CD4-positive, alpha-beta memory T cell (primary cell): Measurements from ENCODE around the gene IRF9. TPM values are rescaled to one million over a fixed set of nuclear protein-coding genes. Genes with fewer than 3 reads are reported as not detected.

Source experiments
- CTCF ChIA-PET: fragments of 350-600 bp; sonication (Branson Sonifier 250); formaldehyde crosslinking; loops from one replicate; lab custom pipeline; 2021; ENCODE audit warnings: inconsistent platforms; ENCODE audit not compliant: partially characterized antibody; lab: Charles Lee
- POLR2A ChIA-PET: fragments of 350-600 bp; sonication (Branson Sonifier 250); formaldehyde crosslinking; loops from one replicate; lab custom pipeline; 2021; ENCODE audit not compliant: partially characterized antibody; lab: Charles Lee
- DNase-seq, 5 donors: peaks; one replicate each; pipeline versions ENCODE4 v3.0.0 to v3.0.0-alpha.2; 2020 to 2022; ENCODE audit warnings: mixed read lengths in 1 of 5
- H3K27ac ChIP-seq: one replicate; pipeline ENCODE4 v1.7.0; 2013; ENCODE audit warnings: low read depth, low read length
- H3K27me3 ChIP-seq: 2 replicates; pipeline ENCODE4 v1.7.0; 2013; ENCODE audit warnings: mild to moderate bottlenecking, low read length, moderate library complexity; ENCODE audit not compliant: insufficient read depth
- H3K36me3 ChIP-seq: 2 replicates; pipeline ENCODE4 v1.7.0; 2013; ENCODE audit warnings: mild to moderate bottlenecking, low read length, moderate library complexity; ENCODE audit not compliant: insufficient read depth
- H3K4me1 ChIP-seq: 2 replicates; pipeline ENCODE4 v1.7.0; 2013; ENCODE audit warnings: mild to moderate bottlenecking, low read length, moderate library complexity; ENCODE audit not compliant: insufficient read depth
- H3K4me3 ChIP-seq, 2 donors: one replicate each; pipeline ENCODE4 v1.7.0; 2013; ENCODE audit warnings: low read length in 2 of 2, mild to moderate bottlenecking in 1 of 2
- H3K9me3 ChIP-seq, 2 donors: one replicate each; pipeline ENCODE4 v1.7.0; 2013; ENCODE audit warnings: low read length in 2 of 2, control low read depth in 1 of 2; ENCODE audit not compliant: control insufficient read depth in 1 of 2
- H3K27ac Mint-ChIP-seq, 7 donors: one replicate each; pipeline ENCODE4 v1.8.0; 2020 to 2021; ENCODE audit warnings: mixed read lengths in 7 of 7, mild to moderate bottlenecking in 6 of 7, inconsistent platforms in 3 of 7, moderate library complexity in 3 of 7
- H3K27me3 Mint-ChIP-seq, 2 donors: one replicate each; pipeline ENCODE4 v1.8.0; 2020 to 2021; ENCODE audit warnings: mixed read lengths in 2 of 2
- H3K36me3 Mint-ChIP-seq, 2 donors: one replicate each; pipeline ENCODE4 v1.8.0; 2020 to 2021; ENCODE audit warnings: mixed read lengths in 2 of 2, inconsistent platforms in 1 of 2, mild to moderate bottlenecking in 1 of 2
- H3K4me1 Mint-ChIP-seq, 4 donors: one replicate each; pipeline ENCODE4 v1.8.0; 2020 to 2021; ENCODE audit warnings: mixed read lengths in 4 of 4, mild to moderate bottlenecking in 1 of 4
- H3K4me3 Mint-ChIP-seq, 8 donors: one replicate each; pipeline ENCODE4 v1.8.0; 2020 to 2021; ENCODE audit warnings: mixed read lengths in 8 of 8, mild to moderate bottlenecking in 7 of 8, moderate library complexity in 6 of 8, inconsistent platforms in 3 of 8
- H3K9me3 Mint-ChIP-seq, 8 donors: one replicate each; pipeline ENCODE4 v1.8.0; 2020 to 2021; ENCODE audit warnings: mixed read lengths in 8 of 8, mild to moderate bottlenecking in 5 of 8, inconsistent platforms in 3 of 8, moderate library complexity in 1 of 8
- intact Hi-C: fragments of 100-400 bp; cut with micrococcal nuclease; formaldehyde crosslinking; loops from one replicate; pipeline ENCODE4 v1.15.1; 2023
- polyA plus RNA-seq, 2 donors: library from polyadenylated mRNA; unstranded; fragments of 300-500 nt; fragmentation: Illumina TruSeq; gene quantifications; one replicate each; pipeline ENCODE4 v1.2.3, GENCODE V29; 2021
- total RNA-seq, 2 experiments: library from RNA; stranded (reverse); gene quantifications; one replicate each; pipeline ENCODE4 v1.2.3, GENCODE V29; 2021

Gene IRF9
- total and polyA plus RNA-seq, 4 experiments from 2014 or later, result 59.3 to 157 (median 137) TPM

- Histone ChIP-seq H3K4me1 (no peaks in the 10 kb centered on the region), H3K9me3 (no peaks in the 10 kb centered on the region), H3K36me3 (peaks cover 39% of the 10 kb centered on the region), H3K4me3 (no peak overlapping the region), H3K27me3 (no peaks in the 10 kb centered on the region), H3K27ac (no peak overlapping the region)
- Mint-ChIP-seq H3K9me3 (no peaks in the 10 kb centered on the region), H3K27me3 (no peaks in the 10 kb centered on the region), H3K4me3 (no peak overlapping the region), H3K36me3 (peaks cover 19 to 76% of the 10 kb centered on the region in 2 donors), H3K4me1 (peaks cover 10 to 18% (median 13%) of the 10 kb centered on the region in 4 donors), H3K27ac (peak overlapping the region in 4 of 7 donors; percentile 49 to 91 (median 62))
- DNase-seq, result no peak
- POLR2A ChIA-PET, result interaction anchor here (0.8 to 2.3 kb wide), 5 partner anchors 10 to 34 kb away, joined by 3 to 5 read pairs (median 3); partner anchors contain the start of genes IPO4 and TM9SF1
- CTCF ChIA-PET, result interaction anchor here (0.5 to 1.2 kb wide), 2 partner anchors 7 to 64 kb away, joined by 4 to 6 read pairs; partner anchors contain the start of gene TINF2
- intact Hi-C loops, result no loop called here
Observed at GRCh38 chr14:24178399-24179178, 17.5 kb downstream of the IRF9 start.

DNA sequence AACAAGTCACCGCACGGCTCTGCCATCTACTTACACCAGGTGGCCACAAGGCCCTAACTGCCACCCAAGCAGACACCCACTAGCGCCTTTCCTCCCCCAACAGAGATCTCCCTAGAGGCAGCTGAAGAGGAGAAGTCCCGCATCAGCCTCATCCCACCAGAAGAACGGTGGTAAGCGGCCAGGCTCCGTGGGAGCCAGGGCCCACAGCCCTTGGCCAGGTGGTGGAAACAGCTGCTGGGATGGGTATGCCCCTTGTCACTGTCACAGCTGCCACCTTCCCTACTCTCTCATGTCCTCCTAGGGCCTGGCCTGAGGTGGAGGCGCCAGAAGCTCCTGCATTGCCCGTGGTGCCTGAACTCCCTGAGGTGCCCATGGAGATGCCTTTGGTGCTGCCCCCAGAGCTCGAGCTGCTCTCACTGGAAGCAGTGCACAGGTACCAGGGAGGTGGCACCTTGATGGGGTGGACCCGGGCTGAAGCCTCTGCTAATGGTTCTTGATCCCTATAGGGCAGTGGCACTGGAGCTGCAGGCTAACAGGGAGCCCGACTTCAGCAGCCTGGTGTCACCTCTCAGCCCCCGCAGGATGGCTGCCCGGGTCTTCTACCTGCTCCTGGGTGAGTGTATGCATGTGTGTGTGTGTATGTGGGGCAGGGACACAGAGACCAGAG lies 18.4 kb downstream of the IRF9 start:
- Mint-ChIP-seq H3K36me3 (peaks cover 19 to 74% of the 10 kb centered on the region in 2 donors), H3K27ac (peak overlapping the region in 5 of 7 donors; percentile 29 to 91 (median 49)), H3K27me3 (no peaks in the 10 kb centered on the region), H3K4me3 (peak overlapping the region in 1 of 8 donors; percentile 8), H3K9me3 (no peaks in the 10 kb centered on the region), H3K4me1 (peaks cover 8 to 16% (median 12%) of the 10 kb centered on the region in 4 donors)
- intact Hi-C loops, result no loop called here
- Histone ChIP-seq H3K4me1 (no peaks in the 10 kb centered on the region), H3K4me3 (no peak overlapping the region), H3K27me3 (no peaks in the 10 kb centered on the region), H3K27ac (no peak overlapping the region), H3K36me3 (peaks cover 44% of the 10 kb centered on the region), H3K9me3 (no peaks in the 10 kb centered on the region)
- POLR2A ChIA-PET, result interaction anchor here (0.8 to 2.3 kb wide), 6 partner anchors 9 to 33 kb away, joined by 3 to 5 read pairs (median 3); partner anchors contain the start of genes IPO4, IRF9 and TM9SF1
- CTCF ChIA-PET, result interaction anchor here (0.5 to 1.5 kb wide), 4 partner anchors 8 to 71 kb away, joined by 3 to 6 read pairs (median 4); partner anchors contain the start of genes IRF9 and TINF2
- no peak for DNase-seq

DNA sequence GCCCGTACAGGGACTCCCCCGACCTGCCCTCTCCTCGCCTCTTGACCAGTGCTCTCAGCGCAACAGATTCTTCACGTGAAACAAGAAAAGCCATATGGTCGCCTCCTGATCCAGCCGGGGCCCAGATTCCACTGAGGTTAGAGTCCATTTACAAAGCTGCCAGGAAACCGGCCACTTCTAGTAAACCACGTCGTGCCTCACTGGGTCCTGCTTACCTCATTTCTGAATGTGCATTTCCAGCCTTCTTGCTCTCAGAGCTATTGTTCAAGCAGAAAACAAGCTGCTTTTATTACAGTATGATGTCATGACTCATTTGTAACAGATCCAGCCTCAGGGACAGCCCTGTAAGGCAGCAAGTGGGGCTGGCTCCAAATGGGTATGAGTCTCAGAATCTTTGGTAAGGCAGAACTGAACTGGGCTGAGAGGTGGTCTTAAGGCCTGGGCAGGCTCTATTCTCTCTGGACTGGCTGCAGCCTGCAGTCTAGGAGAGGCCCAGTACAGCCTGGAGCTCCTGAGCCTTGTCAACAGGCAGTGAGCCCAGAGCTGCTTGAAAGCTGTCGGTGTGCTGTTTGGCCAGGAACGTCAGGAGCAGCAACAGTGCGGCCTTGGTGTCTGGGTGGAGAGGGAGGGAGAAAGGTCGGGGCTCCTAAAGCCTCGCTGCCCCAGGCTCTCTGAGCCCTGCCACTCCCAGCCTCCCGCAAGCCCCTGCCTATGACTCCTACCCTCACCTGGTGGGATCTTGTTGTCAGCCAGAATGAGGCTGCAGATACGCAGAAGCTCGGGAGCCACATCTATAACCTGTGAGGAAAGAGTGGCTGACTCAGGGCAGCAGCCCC lies 19.1 kb downstream of the IRF9 start:
- POLR2A ChIA-PET, result interaction anchor here (0.8 to 1.4 kb wide), 2 partner anchors 19 to 99 kb away, joined by 3 read pairs; partner anchors contain the start of gene IRF9

GRCh38 chr14:24181371-24182077 lies 20.5 kb downstream of the IRF9 start:
- Histone ChIP-seq H3K4me1 (no peaks in the 10 kb centered on the region), H3K27me3 (no peaks in the 10 kb centered on the region), H3K9me3 (no peaks in the 10 kb centered on the region), H3K4me3 (no peak overlapping the region), H3K36me3 (peaks cover 65% of the 10 kb centered on the region), H3K27ac (no peak overlapping the region)
- DNase-seq, result no peak
- H3K27ac Mint-ChIP-seq, result peak overlapping the region in 4 of 7 donors; percentile 5 to 66 (median 44)
- H3K36me3 Mint-ChIP-seq, result peaks cover 19 to 68% of the 10 kb centered on the region in 2 donors
- CTCF ChIA-PET, result interaction anchor here (0.8 to 1.4 kb wide), 3 partner anchors 65 to 152 kb away, joined by 3 to 4 read pairs (median 3); no protein-coding TSS in a partner anchor
- no peaks in the 10 kb centered on the region for H3K27me3 Mint-ChIP-seq
- H3K9me3 Mint-ChIP-seq, result no peaks in the 10 kb centered on the region
- peak overlapping the region in 1 of 8 donors; percentile 3 for H3K4me3 Mint-ChIP-seq
- intact Hi-C loops, result no loop called here
- peaks cover 1 to 9% (median 4%) of the 10 kb centered on the region in 4 donors for H3K4me1 Mint-ChIP-seq
- POLR2A ChIA-PET, result interaction anchor here (1.1 to 1.4 kb wide), 4 partner anchors 14 to 101 kb away, joined by 3 to 4 read pairs (median 4); partner anchors contain the start of genes MDP1 and TM9SF1

More for the DNA sequence above, 19.1 kb downstream of the IRF9 start:
- H3K36me3 Mint-ChIP-seq, result peaks cover 19 to 68% of the 10 kb centered on the region in 2 donors
- no peak overlapping the region for H3K4me3 Mint-ChIP-seq
- Histone ChIP-seq H3K27ac (no peak overlapping the region), H3K9me3 (no peaks in the 10 kb centered on the region), H3K4me3 (no peak overlapping the region), H3K36me3 (peaks cover 51% of the 10 kb centered on the region), H3K4me1 (no peaks in the 10 kb centered on the region), H3K27me3 (no peaks in the 10 kb centered on the region)
- H3K27me3 Mint-ChIP-seq, result no peaks in the 10 kb centered on the region
- no peaks in the 10 kb centered on the region for H3K9me3 Mint-ChIP-seq
- peak overlapping the region in 1 of 7 donors; percentile 41 for H3K27ac Mint-ChIP-seq
- peaks cover 2 to 8% (median 6%) of the 10 kb centered on the region in 4 donors for H3K4me1 Mint-ChIP-seq
- DNase-seq, result no peak
- CTCF ChIA-PET, result interaction anchor here (1.2 to 1.5 kb wide), 4 partner anchors 19 to 153 kb away, joined by 3 to 6 read pairs (median 4); partner anchors contain the start of genes IRF9 and TINF2
- intact Hi-C loops, result no loop called here

GRCh38 chr14:24182110-24182882 lies 21.2 kb downstream of the IRF9 start:
- Histone ChIP-seq H3K4me3 (no peak overlapping the region), H3K36me3 (peaks cover 63% of the 10 kb centered on the region), H3K9me3 (no peaks in the 10 kb centered on the region), H3K27me3 (no peaks in the 10 kb centered on the region), H3K4me1 (peaks cover 6% of the 10 kb centered on the region), H3K27ac (no peak overlapping the region)
- peak overlapping the region in 2 of 8 donors; percentile 3 to 57 for H3K4me3 Mint-ChIP-seq
- H3K27ac Mint-ChIP-seq, result peak overlapping the region; percentile 29 to 83 (median 63)
- ChIA-PET POLR2A (interaction anchor here (1.1 to 1.4 kb wide), 4 partner anchors 13 to 101 kb away, joined by 3 to 4 read pairs (median 4); partner anchors contain the start of genes MDP1 and TM9SF1), CTCF (interaction anchor here (0.9 to 1.4 kb wide), 2 partner anchors 73 to 75 kb away, joined by 3 read pairs; no protein-coding TSS in a partner anchor)
- H3K27me3 Mint-ChIP-seq, result no peaks in the 10 kb centered on the region
- peaks cover 5 to 16% (median 8%) of the 10 kb centered on the region in 4 donors for H3K4me1 Mint-ChIP-seq
- no peak for DNase-seq
- H3K9me3 Mint-ChIP-seq, result no peaks in the 10 kb centered on the region
- H3K36me3 Mint-ChIP-seq, result peaks cover 19 to 63% of the 10 kb centered on the region in 2 donors
- intact Hi-C loops, result no loop called here
